Kidney epithelial cell (primary cell): ENCODE data around the gene COL11A2. TPM values are rescaled to one million over a fixed set of nuclear protein-coding genes. Genes with fewer than 3 reads are reported as not detected.

ENCODE experiments used
- DNase-seq: peaks from one replicate; pipeline ENCODE4 v3.0.0-alpha.2; 2010; ENCODE audit warnings: low read depth
- H3K27me3 ChIP-seq: 2 replicates; pipeline ENCODE4 v1.6.0; 2011; ENCODE audit warnings: low read length; ENCODE audit not compliant: control insufficient read depth, insufficient read depth
- H3K36me3 ChIP-seq: 2 replicates; pipeline ENCODE4 v1.5.1; 2011; ENCODE audit warnings: low read length; ENCODE audit not compliant: control insufficient read depth, insufficient read depth
- H3K4me3 ChIP-seq: 2 replicates; pipeline ENCODE4 v1.5.1; 2011; ENCODE audit warnings: low read depth, mild to moderate bottlenecking, control low read depth, low read length
- CTCF ChIP-seq: IDR thresholded peaks from 2 replicates; pipeline ENCODE4 v1.5.1; 2011; ENCODE audit warnings: mild to moderate bottlenecking, moderate library complexity, low read length, control low read depth, inconsistent platforms; ENCODE audit not compliant: insufficient read depth, poor library complexity, severe bottlenecking
- total RNA-seq: library from RNA; depleted of rRNA; stranded (reverse); fragments of >200 nt; gene quantifications from 2 replicates; pipeline ENCODE4 v1.2.3, GENCODE V29; 2015

Gene COL11A2
- total RNA-seq, 1 donor from 2014 or later: 0.38 TPM

- H3K4me3 ChIP-seq: no peak overlapping the region
- TF ChIP-seq CTCF: no peak
- H3K27me3 ChIP-seq: peaks cover 5% of the 10 kb centered on the region
- no peak for DNase-seq
- H3K36me3 ChIP-seq: no peaks in the 10 kb centered on the region
Observed at GRCh38 chr6:33142501-33143070, 49.7 kb downstream of the COL11A2 start.

DNA sequence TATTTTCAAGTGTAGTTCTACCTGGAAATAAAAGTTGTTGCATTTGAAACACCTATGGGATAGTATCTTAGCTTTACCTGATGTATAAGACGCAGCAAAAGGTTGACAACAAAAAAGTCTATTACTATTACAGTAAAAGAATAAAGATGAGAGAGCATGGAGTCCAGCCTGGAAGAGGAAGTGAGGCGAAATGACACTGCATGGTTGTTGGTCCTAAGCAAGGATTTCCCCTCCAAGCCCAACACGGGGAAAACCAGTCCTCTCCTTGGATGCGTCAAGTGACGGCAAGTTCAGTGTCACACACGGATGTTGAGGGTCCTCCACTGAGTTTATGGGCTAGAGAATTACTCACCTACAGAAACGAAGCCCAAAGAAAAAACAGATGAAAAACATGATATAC lies 51.7 kb downstream of the COL11A2 start:
- H3K4me3 ChIP-seq: no peak overlapping the region
- no peak for TF ChIP-seq CTCF

DNA sequence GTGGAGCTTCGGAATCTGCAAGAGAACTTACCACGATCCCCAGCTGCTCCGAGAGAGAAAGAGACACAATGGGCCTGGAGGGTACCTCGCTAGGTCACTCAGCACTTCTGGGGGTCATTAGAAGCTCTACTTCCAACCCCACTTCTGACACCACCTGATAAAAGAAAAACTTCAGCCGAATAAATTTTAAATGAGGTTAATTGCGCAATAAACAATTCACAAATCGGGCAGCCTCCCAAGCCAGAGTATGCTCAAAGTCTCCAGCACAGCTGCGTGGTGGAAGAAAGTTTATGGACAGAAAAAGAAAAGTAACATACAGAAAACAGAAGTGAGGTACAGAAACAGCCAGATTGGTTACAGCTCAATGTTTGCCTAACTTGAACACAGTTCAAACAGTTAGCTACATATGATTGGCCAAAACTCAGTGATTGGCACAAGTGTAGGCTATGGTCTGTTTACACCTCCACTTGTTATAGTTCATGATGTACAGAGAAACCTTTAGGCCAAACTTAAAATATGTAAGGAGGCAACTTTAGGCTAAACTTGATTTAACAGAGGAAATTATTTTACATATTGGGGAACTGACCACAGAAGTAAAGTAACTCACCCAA lies 52.6 kb downstream of the COL11A2 start:
- no peak for DNase-seq
- H3K27me3 ChIP-seq: peaks cover 3% of the 10 kb centered on the region
- no peak overlapping the region for H3K4me3 ChIP-seq
- no peak for TF ChIP-seq CTCF
- H3K36me3 ChIP-seq: no peaks in the 10 kb centered on the region

More for the DNA sequence above, 51.7 kb downstream of the COL11A2 start:
- DNase-seq: no peak
- Histone ChIP-seq H3K27me3 (peaks cover 3% of the 10 kb centered on the region), H3K36me3 (no peaks in the 10 kb centered on the region)

GRCh38 chr6:33136310-33136900 lies 55.9 kb downstream of the COL11A2 start:
- TF ChIP-seq CTCF: no peak
- no peak for DNase-seq
- no peak overlapping the region for H3K4me3 ChIP-seq

GRCh38 chr6:33132081-33132524 lies 60.2 kb downstream of the COL11A2 start:
- H3K36me3 ChIP-seq: no peaks in the 10 kb centered on the region
- no peak for DNase-seq
- peaks cover 4% of the 10 kb centered on the region for H3K27me3 ChIP-seq
- TF ChIP-seq CTCF: no peak
- H3K4me3 ChIP-seq: no peak overlapping the region

More at GRCh38 chr6:33136310-33136900, 55.9 kb downstream of the COL11A2 start:
- Histone ChIP-seq H3K27me3 (no peaks in the 10 kb centered on the region), H3K36me3 (no peaks in the 10 kb centered on the region)

DNA sequence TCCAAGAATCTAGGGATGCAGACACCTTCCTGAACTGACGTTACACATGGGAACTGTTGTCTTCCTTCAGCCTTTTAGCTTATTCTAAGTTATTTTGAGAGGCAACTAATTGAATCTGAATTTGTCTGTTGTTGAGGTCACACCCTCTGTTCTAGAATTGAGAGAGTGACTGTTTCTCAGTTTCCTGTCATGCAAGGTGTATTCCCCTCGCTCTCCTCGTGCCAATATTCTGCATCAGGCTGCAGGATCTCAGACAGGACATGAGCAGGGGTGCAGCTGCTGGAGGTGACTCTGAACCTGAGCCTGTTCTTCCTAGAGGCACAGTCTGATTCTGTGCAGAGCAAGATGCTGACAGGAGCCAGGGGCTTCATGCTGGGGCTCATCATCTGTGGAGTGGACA lies 63.9 kb downstream of the COL11A2 start:
- DNase-seq: no peak
- no peak overlapping the region for H3K4me3 ChIP-seq
- H3K36me3 ChIP-seq: no peaks in the 10 kb centered on the region
- TF ChIP-seq CTCF: no peak
- peaks cover 4% of the 10 kb centered on the region for H3K27me3 ChIP-seq
